NB4 (cell line): ENCODE results near the gene SPATA31C1.

Experiments
- DNase-seq: peaks from one replicate; pipeline ENCODE4 v3.0.0; 2010; ENCODE audit warnings: low read depth
- H3K4me3 ChIP-seq: one replicate; pipeline ENCODE4 v1.5.1; 2011; ENCODE audit warnings: mild to moderate bottlenecking, low read depth, low read length, moderate library complexity
- CTCF ChIP-seq: IDR thresholded peaks from one replicate; pipeline ENCODE4 v1.5.1; 2012; ENCODE audit warnings: low read depth, low read length
- MAX ChIP-seq: IDR thresholded peaks from 2 replicates; pipeline ENCODE4 v1.6.1; 2011; ENCODE audit warnings: low read depth, low read length
- MYC ChIP-seq: IDR thresholded peaks from 2 replicates; pipeline ENCODE4 v1.6.1; 2011; ENCODE audit warnings: low read depth, low read length
- POLR2A ChIP-seq: IDR thresholded peaks from 2 replicates; pipeline ENCODE4 v1.6.1; 2011; ENCODE audit warnings: mild to moderate bottlenecking; ENCODE audit not compliant: insufficient read length; ENCODE audit errors: extremely low read depth

The SPATA31C1 gene

GRCh38 chr9:87878989-87879511 is 38.7 kb upstream of the SPATA31C1 start:
- no peak overlapping the region for H3K4me3 ChIP-seq
- peak; percentile 8 for DNase-seq
- TF ChIP-seq MYC, result no peak
- TF ChIP-seq MAX, result no peak
- no peak for TF ChIP-seq POLR2A
- TF ChIP-seq CTCF, result no peak

- TF ChIP-seq MYC, result no peak
- TF ChIP-seq CTCF, result no peak
- no peak for TF ChIP-seq MAX
- TF ChIP-seq POLR2A, result no peak
- no peak for DNase-seq
- no peak overlapping the region for H3K4me3 ChIP-seq
Observed at GRCh38 chr9:87880116-87880515, 37.6 kb upstream of the SPATA31C1 start.

- DNase-seq, result no peak
- no peak overlapping the region for H3K4me3 ChIP-seq
- TF ChIP-seq POLR2A, result no peak
- no peak for TF ChIP-seq MYC
- no peak for TF ChIP-seq MAX
- no peak for TF ChIP-seq CTCF
Observed at GRCh38 chr9:87880683-87881082, 37.1 kb upstream of the SPATA31C1 start.

GRCh38 chr9:87882627-87883026 is 35.1 kb upstream of the SPATA31C1 start, which contains the start of gene SPATA31E1:
Gene SPATA31E1 (plus strand): TSS chr9:87882877. CDS start chr9:87882892, 15 bp downstream.
- H3K4me3 ChIP-seq, result no peak within 1 kb of the TSS
- no peak for TF ChIP-seq MYC
- no peak for DNase-seq

- TF ChIP-seq MAX (no peak), POLR2A (no peak), CTCF (no peak), MYC (no peak)
- H3K4me3 ChIP-seq, result no peak overlapping the region
- no peak for DNase-seq
Observed at GRCh38 chr9:87883274-87883673, 34.5 kb upstream of the SPATA31C1 start.

GRCh38 chr9:87883990-87884389 is 33.8 kb upstream of the SPATA31C1 start:
- TF ChIP-seq MYC, result no peak
- TF ChIP-seq CTCF, result peak; percentile 33
- no peak for TF ChIP-seq MAX
- no peak for TF ChIP-seq POLR2A
- DNase-seq, result no peak
- H3K4me3 ChIP-seq, result no peak overlapping the region
